AG09319 (cell line): ENCODE measurements around the gene SPAG6.

Experiments
- DNase-seq: peaks from one replicate; pipeline ENCODE4 v3.0.0-alpha.2; 2010; ENCODE audit warnings: low read depth; ENCODE audit errors: extremely low read depth
- TF ChIP-seq, protein P1 (sequence below): IDR thresholded peaks from 2 replicates; pipeline ENCODE4 v1.5.1; 2011; ENCODE audit warnings: low read depth, mild to moderate bottlenecking, inconsistent platforms, low read length, moderate library complexity

The SPAG6 gene

DNA sequence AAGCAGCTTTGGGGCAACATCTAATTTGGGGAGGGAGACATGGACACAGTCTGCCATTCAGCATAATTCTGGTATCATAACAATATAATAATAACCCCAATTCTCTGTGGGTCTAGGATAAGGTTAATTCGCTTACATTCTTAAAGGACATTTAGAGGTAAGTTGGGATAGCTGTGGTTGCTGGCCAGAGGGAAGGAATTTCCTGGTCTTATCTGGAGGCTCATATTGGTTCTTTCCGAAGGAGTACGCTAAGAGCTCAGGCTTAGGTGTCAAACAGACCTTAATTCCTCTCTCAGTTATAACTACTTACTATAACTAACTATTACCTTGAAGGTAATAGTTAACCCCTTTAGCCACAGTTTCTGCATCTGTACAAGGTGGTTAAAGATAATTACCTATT is 68.8 kb downstream of the SPAG6 start:
- TF ChIP-seq, protein P1, sequence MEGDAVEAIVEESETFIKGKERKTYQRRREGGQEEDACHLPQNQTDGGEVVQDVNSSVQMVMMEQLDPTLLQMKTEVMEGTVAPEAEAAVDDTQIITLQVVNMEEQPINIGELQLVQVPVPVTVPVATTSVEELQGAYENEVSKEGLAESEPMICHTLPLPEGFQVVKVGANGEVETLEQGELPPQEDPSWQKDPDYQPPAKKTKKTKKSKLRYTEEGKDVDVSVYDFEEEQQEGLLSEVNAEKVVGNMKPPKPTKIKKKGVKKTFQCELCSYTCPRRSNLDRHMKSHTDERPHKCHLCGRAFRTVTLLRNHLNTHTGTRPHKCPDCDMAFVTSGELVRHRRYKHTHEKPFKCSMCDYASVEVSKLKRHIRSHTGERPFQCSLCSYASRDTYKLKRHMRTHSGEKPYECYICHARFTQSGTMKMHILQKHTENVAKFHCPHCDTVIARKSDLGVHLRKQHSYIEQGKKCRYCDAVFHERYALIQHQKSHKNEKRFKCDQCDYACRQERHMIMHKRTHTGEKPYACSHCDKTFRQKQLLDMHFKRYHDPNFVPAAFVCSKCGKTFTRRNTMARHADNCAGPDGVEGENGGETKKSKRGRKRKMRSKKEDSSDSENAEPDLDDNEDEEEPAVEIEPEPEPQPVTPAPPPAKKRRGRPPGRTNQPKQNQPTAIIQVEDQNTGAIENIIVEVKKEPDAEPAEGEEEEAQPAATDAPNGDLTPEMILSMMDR: no peak
- DNase-seq: no peak

DNA sequence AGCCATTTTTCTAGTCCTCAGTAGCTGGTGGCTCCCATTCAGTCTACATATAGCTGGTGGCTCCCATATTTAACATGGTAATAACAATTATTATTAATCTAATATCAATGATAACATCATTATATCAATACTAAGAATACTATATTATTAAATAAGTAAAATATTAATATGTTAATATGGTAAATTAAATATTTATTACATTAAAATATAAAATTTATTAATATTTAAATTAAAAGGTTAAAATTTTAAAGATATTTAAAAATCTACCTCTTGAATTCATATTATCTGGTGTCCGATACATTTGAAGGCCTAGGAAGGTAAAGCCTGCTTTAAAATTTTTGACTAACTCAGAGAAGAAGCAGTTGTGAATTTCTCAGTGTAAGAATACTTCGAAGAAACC is 69.8 kb downstream of the SPAG6 start:
- no peak for DNase-seq
- TF ChIP-seq, protein P1: no peak

DNA sequence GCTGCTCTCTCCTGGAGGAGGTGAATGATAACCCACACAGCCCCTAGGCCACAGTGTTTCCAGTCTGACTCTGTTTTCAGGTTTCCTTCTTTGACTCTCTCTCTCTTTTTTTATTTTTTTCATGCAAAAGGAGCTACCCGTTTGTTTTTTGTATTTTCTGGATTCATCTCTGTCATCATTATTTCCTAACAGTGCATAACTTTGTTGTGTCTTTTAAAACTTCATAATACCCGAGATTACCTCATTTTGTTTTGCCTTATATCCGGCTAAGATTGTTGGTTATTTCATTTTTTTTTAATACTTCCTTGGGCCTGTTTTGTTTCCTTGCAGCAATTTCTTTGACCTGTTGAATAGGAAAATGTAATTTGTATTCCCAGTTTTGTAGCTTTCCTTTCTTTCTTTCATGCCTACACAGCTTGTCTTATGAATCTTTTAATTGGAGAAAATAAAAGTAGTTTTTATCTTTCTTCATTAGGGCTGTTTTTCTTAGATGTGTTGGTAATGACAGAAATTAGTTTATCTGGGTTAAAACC is 72.5 kb downstream of the SPAG6 start:
- TF ChIP-seq, protein P1: no peak
- no peak for DNase-seq

DNA sequence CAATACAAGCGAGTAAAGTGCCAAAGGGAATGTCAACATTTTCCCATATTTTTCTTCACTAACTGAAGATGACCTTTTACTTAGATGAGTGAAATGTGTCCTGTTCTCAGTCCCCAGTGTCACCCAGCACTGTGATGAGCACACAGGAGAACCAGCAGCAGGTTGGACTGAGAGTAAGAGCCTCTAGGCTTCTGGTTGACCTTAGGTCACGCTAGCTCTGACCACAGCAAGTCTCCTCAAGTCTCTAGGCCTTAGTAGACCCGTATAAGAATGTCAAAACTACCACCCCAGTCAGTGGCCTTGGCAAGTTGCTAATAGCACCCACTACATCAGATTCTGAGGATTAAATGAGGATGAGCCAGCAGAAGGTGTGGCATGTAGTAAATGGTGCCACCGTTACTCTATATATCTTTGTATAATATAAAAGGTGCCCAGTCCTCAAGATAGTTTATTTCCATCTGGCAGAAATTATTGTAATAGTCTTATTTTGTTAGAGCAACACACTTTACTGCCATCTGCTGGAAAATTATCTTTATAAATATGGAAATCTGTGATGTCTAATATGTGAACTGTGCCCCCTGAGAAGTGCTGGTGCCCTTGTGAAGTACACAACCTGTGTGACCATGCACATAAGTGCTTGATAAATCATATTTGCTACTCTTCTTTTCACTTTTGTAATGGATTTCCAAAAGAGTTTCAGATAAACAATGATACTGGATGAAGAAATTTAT is 75.7 kb downstream of the SPAG6 start:
- no peak for DNase-seq
- TF ChIP-seq, protein P1: no peak; the same call in none of the 2 replicates

DNA sequence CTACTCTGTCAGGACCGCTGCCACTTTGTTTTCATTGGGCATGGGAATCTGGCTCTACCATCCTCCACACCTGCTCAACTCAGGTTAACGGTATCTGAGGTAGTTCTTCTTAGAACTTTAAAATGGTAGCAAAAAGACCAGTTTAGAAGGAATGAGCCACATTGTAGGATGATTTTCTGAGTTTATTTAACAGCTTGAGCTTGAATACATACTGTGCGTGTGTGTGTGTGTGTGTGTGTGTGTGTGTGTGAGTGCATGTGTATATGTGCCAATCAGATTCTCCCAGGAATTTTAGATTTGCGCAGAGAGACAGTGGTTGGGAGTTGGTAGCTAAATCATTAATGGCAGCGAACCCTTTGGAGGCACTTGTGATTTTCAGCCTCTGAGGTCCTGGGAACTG is 81.4 kb downstream of the SPAG6 start:
- DNase-seq: no peak
- TF ChIP-seq, protein P1: no peak

DNA sequence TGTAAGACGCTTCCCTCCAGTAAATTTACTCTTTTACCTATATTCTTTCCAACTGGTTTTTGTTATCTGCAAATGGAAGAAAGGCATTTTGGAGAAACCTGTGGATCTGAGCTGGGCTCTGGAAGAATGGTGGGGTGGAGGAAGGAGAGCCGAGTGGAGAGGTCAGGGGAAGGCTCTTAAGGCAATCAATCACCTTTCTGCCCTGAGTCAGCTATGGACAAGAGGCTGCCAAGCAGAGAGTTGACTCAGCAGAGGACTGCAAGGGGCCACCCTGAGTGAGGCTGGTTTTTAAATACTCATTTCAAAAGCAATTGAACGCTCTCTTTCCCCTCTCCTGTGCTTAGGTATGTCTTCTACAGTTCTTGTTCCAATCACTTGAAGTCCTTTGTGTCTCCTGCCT is 81.8 kb downstream of the SPAG6 start:
- TF ChIP-seq, protein P1: no peak
- no peak for DNase-seq

DNA sequence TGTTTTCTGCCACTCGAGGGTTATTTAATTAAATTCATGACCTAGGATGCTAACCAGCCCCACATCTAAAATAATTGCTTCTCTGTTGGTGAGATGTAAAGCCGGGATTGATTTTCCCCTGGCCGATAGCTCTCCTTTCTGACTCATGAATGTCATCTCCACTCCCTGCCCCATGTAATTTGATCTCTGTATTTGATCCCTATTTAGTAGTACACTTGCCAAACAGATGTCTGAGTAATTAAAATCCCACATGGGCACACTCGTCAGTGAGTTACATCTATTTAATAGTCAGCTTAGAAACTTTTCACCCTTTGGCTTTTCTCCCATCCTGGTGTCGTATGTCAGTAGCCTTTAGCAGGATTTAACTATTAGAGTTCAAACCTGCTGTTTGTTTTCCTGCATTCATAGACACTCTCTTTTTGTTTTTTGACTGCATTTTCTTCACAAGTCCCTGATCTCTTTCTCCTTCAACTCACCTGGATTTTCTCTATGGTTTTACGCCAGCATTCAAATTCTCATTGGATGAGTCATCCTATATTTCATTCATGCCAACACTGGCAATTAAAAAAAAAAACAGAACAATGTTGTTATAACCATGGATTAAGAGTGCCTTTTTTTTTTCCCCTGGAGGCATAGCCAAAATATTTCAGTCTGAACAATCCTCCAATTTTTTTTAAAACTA is 82.7 kb downstream of the SPAG6 start:
- DNase-seq: peak; percentile 88
- TF ChIP-seq, protein P1: no peak
